ENCODE data around the gene TBC1D23. TPM values are rescaled to one million over a fixed set of nuclear protein-coding genes. Genes with fewer than 3 reads are reported as not detected.

Gene TBC1D23
- total and polyA plus RNA-seq, 9 of the 15 experiments (the other 6 are each of a cell fraction or from before 2014, with no cell fraction given) = 23.4 to 85.8 (median 43.7) TPM

DNA sequence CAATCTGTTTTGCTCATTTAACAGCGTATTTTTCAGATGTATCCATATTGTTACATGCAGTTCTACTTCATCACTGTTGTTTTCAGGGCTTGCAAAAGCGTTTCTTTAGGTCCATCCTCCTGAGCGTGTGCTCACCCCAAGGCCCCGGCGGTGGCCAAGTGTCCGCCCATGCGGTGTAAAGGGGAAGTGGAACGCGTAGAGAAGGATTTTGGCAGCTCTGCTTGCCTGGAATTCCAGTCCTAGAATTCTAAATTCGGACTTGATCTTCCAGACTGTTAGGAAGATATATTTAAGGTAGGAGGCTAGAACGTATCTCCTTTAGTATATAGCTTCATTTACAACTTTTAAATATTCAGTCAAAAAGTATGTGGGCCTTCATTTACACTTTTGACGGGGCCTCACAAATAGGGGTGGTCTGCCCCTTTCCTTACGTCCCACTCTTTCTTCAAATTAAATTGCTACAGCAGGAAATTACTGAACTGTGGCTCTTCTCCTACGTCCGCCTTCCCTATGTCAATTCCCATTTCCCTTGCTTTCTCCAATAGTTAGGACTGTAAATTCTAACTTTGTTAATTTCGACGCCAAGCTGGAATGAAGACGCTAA, 609 bp upstream of the TBC1D23 start (continued):
- TF ChIP-seq, protein P1, sequence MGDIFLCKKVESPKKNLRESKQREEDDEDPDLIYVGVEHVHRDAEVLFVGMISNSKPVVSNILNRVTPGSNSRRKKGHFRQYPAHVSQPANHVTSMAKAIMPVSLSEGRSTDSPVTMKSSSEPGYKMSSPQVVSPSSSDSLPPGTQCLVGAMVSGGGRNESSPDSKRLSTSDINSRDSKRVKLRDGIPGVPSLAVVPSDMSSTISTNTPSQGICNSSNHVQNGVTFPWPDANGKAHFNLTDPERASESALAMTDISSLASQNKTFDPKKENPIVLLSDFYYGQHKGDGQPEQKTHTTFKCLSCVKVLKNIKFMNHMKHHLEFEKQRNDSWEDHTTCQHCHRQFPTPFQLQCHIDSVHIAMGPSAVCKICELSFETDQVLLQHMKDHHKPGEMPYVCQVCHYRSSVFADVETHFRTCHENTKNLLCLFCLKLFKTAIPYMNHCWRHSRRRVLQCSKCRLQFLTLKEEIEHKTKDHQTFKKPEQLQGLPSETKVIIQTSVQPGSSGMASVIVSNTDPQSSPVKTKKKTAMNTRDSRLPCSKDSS (IDR thresholded peaks at IDR 0.05; ENCODE audit: low read depth, partially characterized antibody) = no peak
- TF ChIP-seq SPI1 (IDR thresholded peaks at IDR 0.05; ENCODE audit: borderline replicate concordance, low read depth, low read length) (peak; percentile 98), YY1 (IDR thresholded peaks at IDR 0.05; ENCODE audit: borderline replicate concordance in 1 of 3, control insufficient read depth in 1 of 3, extremely low read depth in 1 of 3, insufficient read depth in 3 of 3, insufficient read length in 1 of 3, insufficient replicate concordance in 2 of 3, low read depth in 1 of 3, low read length in 2 of 3) (peak in 1 of 3 experiments; percentile 65), SIRT6 (IDR thresholded peaks at IDR 0.05; ENCODE audit: low read depth, low read length) (no peak), KLF10 (CRISPR knock-in tag; IDR thresholded peaks at IDR 0.05) (no peak), FIP1L1 (IDR thresholded peaks at IDR 0.05; ENCODE audit: low read depth, low read length, poor library complexity, severe bottlenecking) (no peak), ZNF133 (CRISPR knock-in tag; IDR thresholded peaks at IDR 0.05) (no peak), ZSCAN29 (IDR thresholded peaks at IDR 0.05) (no peak)
- TF ChIP-seq, protein P2, sequence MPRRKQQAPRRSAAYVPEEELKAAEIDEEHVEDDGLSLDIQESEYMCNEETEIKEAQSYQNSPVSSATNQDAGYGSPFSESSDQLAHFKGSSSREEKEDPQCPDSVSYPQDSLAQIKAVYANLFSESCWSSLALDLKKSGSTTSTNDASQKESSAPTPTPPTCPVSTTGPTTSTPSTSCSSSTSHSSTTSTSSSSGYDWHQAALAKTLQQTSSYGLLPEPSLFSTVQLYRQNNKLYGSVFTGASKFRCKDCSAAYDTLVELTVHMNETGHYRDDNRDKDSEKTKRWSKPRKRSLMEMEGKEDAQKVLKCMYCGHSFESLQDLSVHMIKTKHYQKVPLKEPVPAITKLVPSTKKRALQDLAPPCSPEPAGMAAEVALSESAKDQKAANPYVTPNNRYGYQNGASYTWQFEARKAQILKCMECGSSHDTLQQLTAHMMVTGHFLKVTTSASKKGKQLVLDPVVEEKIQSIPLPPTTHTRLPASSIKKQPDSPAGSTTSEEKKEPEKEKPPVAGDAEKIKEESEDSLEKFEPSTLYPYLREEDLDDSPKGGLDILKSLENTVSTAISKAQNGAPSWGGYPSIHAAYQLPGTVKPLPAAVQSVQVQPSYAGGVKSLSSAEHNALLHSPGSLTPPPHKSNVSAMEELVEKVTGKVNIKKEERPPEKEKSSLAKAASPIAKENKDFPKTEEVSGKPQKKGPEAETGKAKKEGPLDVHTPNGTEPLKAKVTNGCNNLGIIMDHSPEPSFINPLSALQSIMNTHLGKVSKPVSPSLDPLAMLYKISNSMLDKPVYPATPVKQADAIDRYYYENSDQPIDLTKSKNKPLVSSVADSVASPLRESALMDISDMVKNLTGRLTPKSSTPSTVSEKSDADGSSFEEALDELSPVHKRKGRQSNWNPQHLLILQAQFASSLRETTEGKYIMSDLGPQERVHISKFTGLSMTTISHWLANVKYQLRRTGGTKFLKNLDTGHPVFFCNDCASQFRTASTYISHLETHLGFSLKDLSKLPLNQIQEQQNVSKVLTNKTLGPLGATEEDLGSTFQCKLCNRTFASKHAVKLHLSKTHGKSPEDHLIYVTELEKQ (CRISPR knock-in tag; IDR thresholded peaks at IDR 0.05) = no peak
- TF ChIP-seq, protein P3, sequence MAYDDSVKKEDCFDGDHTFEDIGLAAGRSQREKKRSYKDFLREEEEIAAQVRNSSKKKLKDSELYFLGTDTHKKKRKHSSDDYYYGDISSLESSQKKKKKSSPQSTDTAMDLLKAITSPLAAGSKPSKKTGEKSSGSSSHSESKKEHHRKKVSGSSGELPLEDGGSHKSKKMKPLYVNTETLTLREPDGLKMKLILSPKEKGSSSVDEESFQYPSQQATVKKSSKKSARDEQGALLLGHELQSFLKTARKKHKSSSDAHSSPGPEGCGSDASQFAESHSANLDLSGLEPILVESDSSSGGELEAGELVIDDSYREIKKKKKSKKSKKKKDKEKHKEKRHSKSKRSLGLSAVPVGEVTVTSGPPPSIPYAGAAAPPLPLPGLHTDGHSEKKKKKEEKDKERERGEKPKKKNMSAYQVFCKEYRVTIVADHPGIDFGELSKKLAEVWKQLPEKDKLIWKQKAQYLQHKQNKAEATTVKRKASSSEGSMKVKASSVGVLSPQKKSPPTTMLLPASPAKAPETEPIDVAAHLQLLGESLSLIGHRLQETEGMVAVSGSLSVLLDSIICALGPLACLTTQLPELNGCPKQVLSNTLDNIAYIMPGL (CRISPR knock-in tag; IDR thresholded peaks at IDR 0.05) = no peak
- TF ChIP-seq, protein P4, sequence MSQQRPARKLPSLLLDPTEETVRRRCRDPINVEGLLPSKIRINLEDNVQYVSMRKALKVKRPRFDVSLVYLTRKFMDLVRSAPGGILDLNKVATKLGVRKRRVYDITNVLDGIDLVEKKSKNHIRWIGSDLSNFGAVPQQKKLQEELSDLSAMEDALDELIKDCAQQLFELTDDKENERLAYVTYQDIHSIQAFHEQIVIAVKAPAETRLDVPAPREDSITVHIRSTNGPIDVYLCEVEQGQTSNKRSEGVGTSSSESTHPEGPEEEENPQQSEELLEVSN (IDR thresholded peaks at IDR 0.05; ENCODE audit: borderline replicate concordance in 1 of 2, extremely low read depth in 1 of 2, insufficient read depth in 1 of 2, insufficient read length in 1 of 2, low read depth in 1 of 2, low read length in 1 of 2, poor library complexity in 1 of 2, severe bottlenecking in 1 of 2) = peak in 1 of 2 experiments; percentile 66
- TF ChIP-seq, protein P5, sequence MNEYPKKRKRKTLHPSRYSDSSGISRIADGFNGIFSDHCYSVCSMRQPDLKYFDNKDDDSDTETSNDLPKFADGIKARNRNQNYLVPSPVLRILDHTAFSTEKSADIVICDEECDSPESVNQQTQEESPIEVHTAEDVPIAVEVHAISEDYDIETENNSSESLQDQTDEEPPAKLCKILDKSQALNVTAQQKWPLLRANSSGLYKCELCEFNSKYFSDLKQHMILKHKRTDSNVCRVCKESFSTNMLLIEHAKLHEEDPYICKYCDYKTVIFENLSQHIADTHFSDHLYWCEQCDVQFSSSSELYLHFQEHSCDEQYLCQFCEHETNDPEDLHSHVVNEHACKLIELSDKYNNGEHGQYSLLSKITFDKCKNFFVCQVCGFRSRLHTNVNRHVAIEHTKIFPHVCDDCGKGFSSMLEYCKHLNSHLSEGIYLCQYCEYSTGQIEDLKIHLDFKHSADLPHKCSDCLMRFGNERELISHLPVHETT (CRISPR knock-in tag; conservative IDR thresholded peaks at IDR 0.05 in 1 of 2, IDR thresholded peaks at IDR 0.05 in 1 of 2) = no peak
- TF ChIP-seq, protein P6, sequence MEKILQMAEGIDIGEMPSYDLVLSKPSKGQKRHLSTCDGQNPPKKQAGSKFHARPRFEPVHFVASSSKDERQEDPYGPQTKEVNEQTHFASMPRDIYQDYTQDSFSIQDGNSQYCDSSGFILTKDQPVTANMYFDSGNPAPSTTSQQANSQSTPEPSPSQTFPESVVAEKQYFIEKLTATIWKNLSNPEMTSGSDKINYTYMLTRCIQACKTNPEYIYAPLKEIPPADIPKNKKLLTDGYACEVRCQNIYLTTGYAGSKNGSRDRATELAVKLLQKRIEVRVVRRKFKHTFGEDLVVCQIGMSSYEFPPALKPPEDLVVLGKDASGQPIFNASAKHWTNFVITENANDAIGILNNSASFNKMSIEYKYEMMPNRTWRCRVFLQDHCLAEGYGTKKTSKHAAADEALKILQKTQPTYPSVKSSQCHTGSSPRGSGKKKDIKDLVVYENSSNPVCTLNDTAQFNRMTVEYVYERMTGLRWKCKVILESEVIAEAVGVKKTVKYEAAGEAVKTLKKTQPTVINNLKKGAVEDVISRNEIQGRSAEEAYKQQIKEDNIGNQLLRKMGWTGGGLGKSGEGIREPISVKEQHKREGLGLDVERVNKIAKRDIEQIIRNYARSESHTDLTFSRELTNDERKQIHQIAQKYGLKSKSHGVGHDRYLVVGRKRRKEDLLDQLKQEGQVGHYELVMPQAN (IDR thresholded peaks at IDR 0.05; ENCODE audit: borderline replicate concordance) = 0 out of 2 replicates have a peak, but pooled peaks have one; percentile 11

All from K562 (cell line).